Peyer's patch (tissue), 4 donors: ENCODE measurements around the gene LIN54. TPM values are rescaled to one million over a fixed set of nuclear protein-coding genes. Genes with fewer than 3 reads are reported as not detected.

Experiments
- DNase-seq, 3 donors: peaks; one replicate each; pipeline ENCODE4 v3.0.0-alpha.2; 2017 to 2019
- H3K27ac ChIP-seq, 4 donors: fragments of 200-600 bp; sonication (generic); one replicate each; pipeline ENCODE4 v1.5.1; 2016 to 2019
- H3K27me3 ChIP-seq, 2 donors: fragments of 200-600 bp; sonication (generic); one replicate each; pipeline ENCODE4 v1.5.1; 2019
- H3K36me3 ChIP-seq, 3 donors: fragments of 200-600 bp; sonication (generic); one replicate each; pipeline ENCODE4 v1.5.1; 2016 to 2019
- H3K4me1 ChIP-seq, 4 donors: fragments of 200-600 bp; sonication (generic); one replicate each; pipeline ENCODE4 v1.5.1; 2016 to 2019
- H3K4me3 ChIP-seq, 4 donors: fragments of 200-600 bp; sonication (generic); 1 replicate in 3 of 4; 2 replicates in 1 of 4; pipeline ENCODE4 v1.5.1; 2016 to 2019; ENCODE audit warnings: mild to moderate bottlenecking in 1 of 4
- H3K9me3 ChIP-seq, 4 donors: fragments of 200-600 bp; sonication (generic); one replicate each; pipeline ENCODE4 v1.5.1; 2016 to 2019; ENCODE audit warnings: mild to moderate bottlenecking in 1 of 4
- POLR2A ChIP-seq, 2 donors: fragments of 450-650 bp; IDR thresholded peaks; one replicate each; pipeline ENCODE4 v1.5.1; 2017; ENCODE audit warnings: antibody characterized with exemption in 2 of 2, mild to moderate bottlenecking in 2 of 2, moderate library complexity in 2 of 2
- total RNA-seq, 4 donors: library from RNA; depleted of rRNA; stranded (reverse); fragments of >200 nt; gene quantifications; one replicate each; pipeline ENCODE4 v1.1.0, GENCODE V29; 2016
- TF ChIP-seq, protein P1 (sequence below), 6 experiments: fragments of 450-650 bp in 4 of 6; fragments of 200-600 bp in 2 of 6; sonication (generic) in 1 of 6; IDR thresholded peaks; one replicate each; pipeline ENCODE4 v1.5.1; 2017 to 2019; ENCODE audit warnings: antibody characterized with exemption in 6 of 6, mild to moderate bottlenecking in 3 of 6, moderate library complexity in 1 of 6

Gene LIN54
- total RNA-seq, 4 donors from 2014 or later = 8.7 to 13.0 (median 9.4) TPM

DNA sequence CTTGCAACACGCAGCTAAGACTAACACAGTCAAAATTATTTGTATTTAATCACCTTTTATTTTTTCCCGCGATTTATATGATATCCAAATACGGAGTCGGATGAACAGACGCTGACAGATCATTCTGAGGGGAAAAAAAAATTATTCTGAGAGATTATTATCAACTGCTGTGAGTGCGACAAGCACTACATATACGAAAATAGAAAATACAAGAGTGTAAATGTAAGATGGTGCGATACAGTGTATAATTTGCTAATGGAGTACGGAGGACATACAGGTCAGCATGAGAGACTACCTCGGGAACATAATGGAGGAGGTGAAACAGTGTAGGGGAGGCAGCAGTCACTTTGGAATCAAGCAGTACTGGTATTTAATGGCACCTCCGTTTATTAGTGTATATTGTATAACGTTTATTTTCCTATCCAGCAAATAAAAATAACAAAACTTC lies 2.8 kb upstream of the LIN54 start:
- H3K4me3 ChIP-seq = peak overlapping the region; percentile 80 to 96 (median 86)
- DNase-seq = no peak
- no peaks in the 10 kb centered on the region for H3K9me3 ChIP-seq
- H3K27ac ChIP-seq = peak overlapping the region; percentile 75 to 94 (median 84)
- H3K4me1 ChIP-seq = peaks cover 0 to 28% (median 4%) of the 10 kb centered on the region in 4 donors
- H3K27me3 ChIP-seq = no peaks in the 10 kb centered on the region
- H3K36me3 ChIP-seq = no peaks in the 10 kb centered on the region
- TF ChIP-seq, protein P1, sequence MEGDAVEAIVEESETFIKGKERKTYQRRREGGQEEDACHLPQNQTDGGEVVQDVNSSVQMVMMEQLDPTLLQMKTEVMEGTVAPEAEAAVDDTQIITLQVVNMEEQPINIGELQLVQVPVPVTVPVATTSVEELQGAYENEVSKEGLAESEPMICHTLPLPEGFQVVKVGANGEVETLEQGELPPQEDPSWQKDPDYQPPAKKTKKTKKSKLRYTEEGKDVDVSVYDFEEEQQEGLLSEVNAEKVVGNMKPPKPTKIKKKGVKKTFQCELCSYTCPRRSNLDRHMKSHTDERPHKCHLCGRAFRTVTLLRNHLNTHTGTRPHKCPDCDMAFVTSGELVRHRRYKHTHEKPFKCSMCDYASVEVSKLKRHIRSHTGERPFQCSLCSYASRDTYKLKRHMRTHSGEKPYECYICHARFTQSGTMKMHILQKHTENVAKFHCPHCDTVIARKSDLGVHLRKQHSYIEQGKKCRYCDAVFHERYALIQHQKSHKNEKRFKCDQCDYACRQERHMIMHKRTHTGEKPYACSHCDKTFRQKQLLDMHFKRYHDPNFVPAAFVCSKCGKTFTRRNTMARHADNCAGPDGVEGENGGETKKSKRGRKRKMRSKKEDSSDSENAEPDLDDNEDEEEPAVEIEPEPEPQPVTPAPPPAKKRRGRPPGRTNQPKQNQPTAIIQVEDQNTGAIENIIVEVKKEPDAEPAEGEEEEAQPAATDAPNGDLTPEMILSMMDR (IDR thresholded peaks at IDR 0.05) = no peak
- no peak for TF ChIP-seq POLR2A (IDR thresholded peaks at IDR 0.05)

DNA sequence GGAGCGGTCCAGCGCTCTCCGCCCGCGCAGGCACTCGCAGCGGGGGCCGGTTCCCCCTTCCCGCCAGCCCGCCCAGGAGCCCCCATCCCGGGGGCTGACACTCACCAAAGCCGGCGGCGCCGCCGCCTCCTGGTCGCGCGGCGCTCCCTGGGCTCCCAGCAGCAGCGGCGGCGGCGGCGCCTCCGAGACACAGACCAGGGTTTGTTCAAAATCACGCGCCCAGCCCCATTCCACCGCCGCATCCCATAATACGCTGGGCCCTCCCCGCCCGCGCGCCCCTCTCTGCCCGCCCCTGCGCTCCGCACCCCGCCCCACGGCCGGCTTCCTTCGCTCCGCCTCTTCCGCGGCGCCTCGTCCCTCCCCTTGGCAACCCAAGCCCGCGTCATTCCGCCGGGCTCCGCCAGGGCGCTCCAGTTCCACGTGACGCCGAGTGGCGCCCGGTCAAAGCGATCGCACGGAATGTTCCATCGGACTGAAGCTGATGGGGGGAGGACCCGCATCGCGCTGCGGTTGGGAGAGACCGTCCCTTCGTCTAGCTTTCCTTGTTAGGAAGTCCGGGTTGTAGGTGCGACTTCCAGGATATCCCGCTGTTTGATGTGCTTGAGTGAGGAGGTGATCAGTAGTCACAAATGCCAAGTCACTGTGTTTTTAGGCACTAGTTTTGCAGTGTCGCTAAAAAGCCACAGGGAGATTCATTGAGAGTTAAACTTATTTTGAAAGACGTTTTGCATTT lies 2.2 kb upstream of the LIN54 start:
- Histone ChIP-seq H3K4me1 (peaks cover 0 to 30% (median 4%) of the 10 kb centered on the region in 4 donors), H3K36me3 (no peaks in the 10 kb centered on the region), H3K9me3 (no peaks in the 10 kb centered on the region), H3K27me3 (no peaks in the 10 kb centered on the region), H3K4me3 (peak overlapping the region; percentile 80 to 96 (median 86)), H3K27ac (peak overlapping the region; percentile 75 to 94 (median 84))
- TF ChIP-seq, protein P1 (IDR thresholded peaks at IDR 0.05) = peak; percentile 59 to 82 (median 72)
- peak; percentile 52 to 69 for TF ChIP-seq POLR2A (IDR thresholded peaks at IDR 0.05)
- DNase-seq = peak; percentile 92 to 99 (median 98)

GRCh38 chr4:83012200-83012686 lies 1.6 kb upstream of the LIN54 start:
- H3K36me3 ChIP-seq = no peaks in the 10 kb centered on the region
- DNase-seq = peak; percentile 36 to 67 (median 61)
- no peaks in the 10 kb centered on the region for H3K9me3 ChIP-seq
- H3K4me1 ChIP-seq = peaks cover 0 to 30% (median 4%) of the 10 kb centered on the region in 4 donors
- no peaks in the 10 kb centered on the region for H3K27me3 ChIP-seq
- TF ChIP-seq, protein P1 (IDR thresholded peaks at IDR 0.05) = no peak
- TF ChIP-seq POLR2A (IDR thresholded peaks at IDR 0.05) = no peak
- peak overlapping the region; percentile 80 to 96 (median 86) for H3K4me3 ChIP-seq
- peak overlapping the region; percentile 75 to 94 (median 84) for H3K27ac ChIP-seq

DNA sequence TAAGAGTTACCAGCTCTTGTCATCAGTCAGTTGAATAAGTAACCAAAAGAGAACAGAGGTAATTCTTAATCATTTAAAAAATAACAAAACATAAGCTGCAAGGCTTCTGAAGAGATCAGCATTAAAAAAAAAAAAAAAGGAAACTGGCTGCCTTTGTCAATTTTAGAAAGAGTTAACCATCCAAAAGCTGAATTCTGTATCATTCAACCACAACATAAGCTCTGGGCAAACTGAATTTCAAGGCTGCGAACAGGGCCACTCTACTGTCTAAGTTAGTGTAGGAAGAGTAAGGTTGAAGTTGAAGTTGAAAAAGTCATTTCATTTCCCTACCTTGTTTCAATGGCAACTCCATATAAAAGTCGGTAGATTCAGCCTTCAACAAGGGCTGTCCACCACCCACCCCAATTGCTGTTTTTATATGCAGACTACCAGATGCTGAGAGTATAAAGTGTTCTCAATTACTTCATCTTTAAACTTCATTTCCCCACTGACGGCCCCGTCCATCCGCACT lies 1.1 kb upstream of the LIN54 start:
- Histone ChIP-seq H3K27me3 (no peaks in the 10 kb centered on the region), H3K9me3 (no peaks in the 10 kb centered on the region), H3K36me3 (no peaks in the 10 kb centered on the region), H3K4me1 (peaks cover 0 to 30% (median 4%) of the 10 kb centered on the region in 4 donors), H3K27ac (peak overlapping the region; percentile 75 to 94 (median 84)), H3K4me3 (peak overlapping the region; percentile 80 to 96 (median 86))
- DNase-seq = no peak
- TF ChIP-seq, protein P1 (IDR thresholded peaks at IDR 0.05) = no peak
- no peak for TF ChIP-seq POLR2A (IDR thresholded peaks at IDR 0.05)

DNA sequence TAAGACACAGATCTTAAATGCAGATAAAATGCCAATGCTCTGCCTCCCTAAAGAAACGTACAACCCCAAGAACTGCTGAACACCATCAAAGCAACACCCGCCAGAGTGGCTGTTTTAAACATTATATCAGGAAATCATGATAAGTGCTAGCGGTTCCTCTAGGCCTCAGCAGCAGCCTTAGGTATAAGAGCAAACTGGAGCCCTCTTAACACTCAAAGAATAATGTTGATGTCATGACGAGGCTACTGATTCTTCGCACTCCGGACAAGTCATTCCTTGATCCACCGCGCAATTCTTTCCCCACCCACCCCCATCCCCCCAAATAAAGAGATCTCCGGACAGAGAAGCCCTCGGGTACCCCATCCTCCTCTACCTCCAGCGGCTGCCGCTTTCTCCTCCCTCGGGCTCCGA lies 507 bp downstream of the LIN54 start:
- Histone ChIP-seq H3K4me1 (peaks cover 0 to 30% (median 4%) of the 10 kb centered on the region in 4 donors), H3K27ac (peak overlapping the region; percentile 88 to 95 (median 94)), H3K36me3 (no peaks in the 10 kb centered on the region), H3K4me3 (peak overlapping the region; percentile 75 to 96 (median 86)), H3K27me3 (no peaks in the 10 kb centered on the region), H3K9me3 (no peaks in the 10 kb centered on the region)
- TF ChIP-seq, protein P1 (IDR thresholded peaks at IDR 0.05) = no peak
- no peak for TF ChIP-seq POLR2A (IDR thresholded peaks at IDR 0.05)
- no peak for DNase-seq
